Astrocyte of the cerebellum (primary cell): Measurements from ENCODE around the gene NT5DC4.

Experiments used
- DNase-seq: peaks from one replicate; pipeline ENCODE4 v3.0.0-alpha.2; 2011; ENCODE audit warnings: low read depth
- H3K4me3 ChIP-seq: 2 replicates; pipeline ENCODE4 v1.5.1; 2011; ENCODE audit warnings: mild to moderate bottlenecking, low read depth, low read length, moderate library complexity
- in situ Hi-C: cut with HindIII; loops from 2 replicates; pipeline ENCODE4 v1.10.0; 2017; ENCODE audit warnings: low sequenced_read_pairs
- TF ChIP-seq, protein P1 (sequence below): IDR thresholded peaks from 2 replicates; pipeline ENCODE4 v1.5.1; 2012; ENCODE audit warnings: low read length, low read depth, moderate library complexity, mild to moderate bottlenecking; ENCODE audit errors: missing control alignments

The NT5DC4 gene

DNA sequence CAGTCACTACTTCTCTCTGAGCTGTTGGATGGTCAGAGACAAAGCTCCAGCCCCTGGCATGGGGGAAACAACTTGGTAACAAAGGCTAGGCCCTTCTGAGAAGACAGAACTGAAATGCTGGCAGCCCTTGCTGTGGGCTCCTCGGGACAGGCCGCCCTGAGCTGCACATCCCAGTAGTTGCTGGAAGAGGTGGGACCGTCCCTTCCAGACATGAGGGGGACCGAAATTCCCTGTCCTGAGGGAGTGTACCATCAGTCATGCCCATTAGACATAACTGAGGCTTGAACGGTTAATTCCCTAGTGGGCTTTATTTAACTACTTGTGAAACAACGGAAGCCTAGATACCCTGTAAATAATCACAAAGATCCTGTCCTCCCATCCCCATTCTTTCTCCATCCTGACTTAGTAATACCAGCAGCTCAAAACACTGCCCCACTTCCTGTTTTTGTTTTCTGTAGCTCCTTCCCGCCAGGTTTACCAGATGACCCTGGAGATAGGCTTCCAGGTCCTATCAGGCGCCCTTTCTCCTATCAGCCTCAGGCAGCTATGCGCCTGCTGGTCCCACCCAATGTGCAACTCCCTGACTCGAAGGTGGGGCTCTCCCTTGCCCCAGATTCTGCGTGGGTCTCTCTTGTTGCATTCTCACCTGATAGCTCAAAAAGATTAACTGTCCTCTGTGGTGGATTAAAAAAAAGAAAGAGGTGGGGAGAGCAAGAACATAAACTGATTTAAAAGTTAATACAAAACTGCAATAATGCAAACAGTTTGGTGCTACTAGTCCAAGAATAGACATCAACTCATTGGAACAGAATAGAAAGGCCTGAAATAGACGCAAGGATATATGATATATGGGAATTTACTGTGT lies 37.0 kb upstream of the NT5DC4 start:
- no peak overlapping the region for H3K4me3 ChIP-seq
- in situ Hi-C loops = no loop called here
- TF ChIP-seq, protein P1, sequence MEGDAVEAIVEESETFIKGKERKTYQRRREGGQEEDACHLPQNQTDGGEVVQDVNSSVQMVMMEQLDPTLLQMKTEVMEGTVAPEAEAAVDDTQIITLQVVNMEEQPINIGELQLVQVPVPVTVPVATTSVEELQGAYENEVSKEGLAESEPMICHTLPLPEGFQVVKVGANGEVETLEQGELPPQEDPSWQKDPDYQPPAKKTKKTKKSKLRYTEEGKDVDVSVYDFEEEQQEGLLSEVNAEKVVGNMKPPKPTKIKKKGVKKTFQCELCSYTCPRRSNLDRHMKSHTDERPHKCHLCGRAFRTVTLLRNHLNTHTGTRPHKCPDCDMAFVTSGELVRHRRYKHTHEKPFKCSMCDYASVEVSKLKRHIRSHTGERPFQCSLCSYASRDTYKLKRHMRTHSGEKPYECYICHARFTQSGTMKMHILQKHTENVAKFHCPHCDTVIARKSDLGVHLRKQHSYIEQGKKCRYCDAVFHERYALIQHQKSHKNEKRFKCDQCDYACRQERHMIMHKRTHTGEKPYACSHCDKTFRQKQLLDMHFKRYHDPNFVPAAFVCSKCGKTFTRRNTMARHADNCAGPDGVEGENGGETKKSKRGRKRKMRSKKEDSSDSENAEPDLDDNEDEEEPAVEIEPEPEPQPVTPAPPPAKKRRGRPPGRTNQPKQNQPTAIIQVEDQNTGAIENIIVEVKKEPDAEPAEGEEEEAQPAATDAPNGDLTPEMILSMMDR = no peak
- DNase-seq = no peak

DNA sequence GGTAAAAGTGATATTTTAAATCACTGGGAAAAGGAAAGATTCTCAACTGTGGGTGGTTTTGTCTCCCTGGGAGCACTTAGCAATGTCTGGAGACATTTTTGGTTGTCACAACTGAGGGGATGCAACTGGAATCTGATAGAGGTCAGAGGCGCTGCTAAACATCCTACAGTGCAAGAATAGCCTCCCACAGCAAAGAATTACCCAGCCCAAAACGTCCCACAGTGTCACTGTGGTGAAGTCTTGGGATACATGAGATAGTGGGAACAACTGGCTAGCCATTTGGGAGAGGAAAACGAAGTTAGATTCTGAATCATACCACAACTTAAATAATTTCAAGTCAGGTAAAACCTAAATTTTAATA lies 36.4 kb upstream of the NT5DC4 start:
- in situ Hi-C loops = no loop called here
- H3K4me3 ChIP-seq = no peak overlapping the region
- TF ChIP-seq, protein P1 = no peak
- DNase-seq = no peak

DNA sequence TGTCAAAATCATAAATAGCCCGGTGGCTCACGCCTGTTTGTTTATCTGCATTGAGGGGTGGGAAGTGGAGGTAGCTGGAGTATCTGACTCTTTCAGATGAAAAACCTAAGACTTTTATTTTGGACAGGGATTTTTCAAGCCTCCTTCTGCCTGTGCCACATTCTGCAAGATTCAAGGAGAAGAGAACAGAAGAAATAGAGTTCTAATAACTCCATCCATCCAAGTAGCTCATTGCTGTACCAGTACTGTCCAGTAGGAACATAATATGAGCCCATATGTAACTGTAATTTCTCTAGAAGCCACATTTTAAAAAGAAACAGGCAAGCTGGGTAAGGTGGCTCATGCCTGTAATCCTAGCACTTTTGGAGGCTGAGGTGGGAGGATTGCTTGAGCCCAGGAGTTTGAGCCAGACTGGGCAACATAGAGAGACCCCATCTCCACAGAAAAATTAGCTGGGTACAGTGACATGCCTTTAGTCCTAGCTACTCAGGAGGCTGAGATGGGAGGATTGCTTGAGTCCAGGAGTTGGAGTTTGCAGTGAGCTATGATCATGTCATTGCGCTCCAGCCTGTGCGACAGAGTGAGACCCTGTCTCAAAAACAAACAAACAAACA lies 35.4 kb upstream of the NT5DC4 start:
- no peak overlapping the region for H3K4me3 ChIP-seq
- TF ChIP-seq, protein P1 = peak; percentile 29
- DNase-seq = no peak
- in situ Hi-C loops = loop anchor here (5.0 kb wide), 1 partner anchor 78 kb away; no protein-coding TSS in a partner anchor

DNA sequence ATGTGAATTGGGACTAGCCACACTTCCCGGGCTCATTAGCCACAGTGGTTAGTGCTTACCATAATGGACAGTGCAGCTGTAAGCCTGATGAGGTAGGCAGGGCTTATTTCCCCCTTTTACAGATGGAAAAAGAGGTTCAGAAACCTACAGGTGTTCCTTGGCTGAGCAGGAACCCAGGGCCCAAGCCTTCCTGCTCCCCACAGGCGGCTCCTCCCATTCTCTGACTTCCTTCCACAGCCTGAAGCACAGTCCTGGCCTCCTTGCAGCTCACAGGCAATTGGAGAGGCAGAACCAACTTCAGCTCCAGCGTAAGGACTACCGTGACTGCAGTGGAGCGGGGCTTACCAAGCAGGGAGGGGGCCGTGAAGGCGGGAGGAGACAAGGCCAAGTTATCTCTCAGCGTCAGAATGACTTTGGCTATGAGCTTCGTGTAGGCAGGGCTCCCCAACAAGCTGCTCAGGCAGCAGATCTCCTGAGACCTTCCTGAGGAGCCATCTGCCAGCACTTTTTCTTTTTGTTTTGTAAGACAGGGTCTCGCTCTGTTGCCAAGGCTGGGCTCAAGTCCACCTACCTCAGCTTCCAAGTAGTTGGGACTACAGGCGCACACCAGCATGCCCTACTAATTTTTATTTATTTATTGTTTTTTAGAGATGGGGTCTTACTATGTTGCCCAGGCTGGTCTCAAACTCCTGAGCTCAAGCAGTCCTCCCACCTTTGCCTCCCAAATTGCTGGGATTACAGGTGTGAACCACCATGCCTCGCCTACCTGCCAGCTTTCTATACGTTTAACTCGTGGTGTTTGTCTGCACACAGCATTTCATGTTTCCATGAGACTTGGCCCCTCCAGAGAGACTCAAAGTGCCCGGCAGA lies 34.2 kb upstream of the NT5DC4 start:
- in situ Hi-C loops = loop anchor here (5.0 kb wide), 1 partner anchor 79 kb away; no protein-coding TSS in a partner anchor
- no peak overlapping the region for H3K4me3 ChIP-seq
- TF ChIP-seq, protein P1 = no peak
- peak; percentile 19 for DNase-seq

DNA sequence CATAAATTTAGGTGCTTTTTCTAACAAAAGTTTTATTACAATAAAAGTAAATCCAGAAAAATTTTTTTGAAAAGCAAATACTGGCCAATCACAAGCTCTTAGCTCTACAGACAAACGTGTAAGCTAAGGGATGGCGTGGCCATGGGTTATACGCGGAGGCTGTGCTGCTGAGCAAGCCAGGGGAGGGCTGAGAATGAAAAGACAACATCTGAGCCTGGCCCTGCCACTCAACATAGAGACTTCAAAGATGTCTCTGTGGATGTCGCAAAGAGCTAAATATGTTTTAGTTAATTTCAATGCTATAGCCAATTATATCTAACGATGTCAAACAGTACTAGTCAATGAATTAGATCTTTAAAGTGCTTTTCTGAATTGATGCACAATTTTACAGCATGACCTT lies 33.3 kb upstream of the NT5DC4 start:
- TF ChIP-seq, protein P1 = no peak
- in situ Hi-C loops = loop anchor here (5.0 kb wide), 1 partner anchor 80 kb away; no protein-coding TSS in a partner anchor

More for the DNA sequence above, 33.3 kb upstream of the NT5DC4 start:
- no peak overlapping the region for H3K4me3 ChIP-seq
- DNase-seq = no peak
